D721Med (cell line): ENCODE data around the gene UNC79.
"Not testable (repeated sequence)": the region's sequence is repeated elsewhere in the genome, so short reads cannot be mapped to it uniquely, and the experiment has no call there.

Experiments
- DNase-seq: peaks from one replicate; pipeline ENCODE4 v3.0.0; 2011; ENCODE audit warnings: low spot score; ENCODE audit not compliant: insufficient read length
- FAIRE-seq: peaks from 2 replicates; lab custom pipeline; 2011; peaks lifted over from hg19 to GRCh38; lab: Jason Lieb, UNC
- CTCF ChIP-seq: IDR thresholded peaks from 2 replicates; pipeline ENCODE4 v1.5.1; 2012; ENCODE audit warnings: mild to moderate bottlenecking, control low read depth; ENCODE audit not compliant: insufficient read depth; ENCODE audit errors: missing control alignments

UNC79 gene

GRCh38 chr14:93430315-93431035 is at the start of gene UNC79:
UNC79 (plus strand) TSS chr14:93430939; CDS start chr14:93431030, 91 bp downstream.
- TF ChIP-seq CTCF, result no peak
- FAIRE-seq (no peak), DNase-seq (peak; percentile 47)

GRCh38 chr14:93381644-93382043 is 49.1 kb upstream of the UNC79 start:
- FAIRE-seq, result no peak
- TF ChIP-seq CTCF, result no peak
- DNase-seq, result no peak

GRCh38 chr14:93384256-93384655 is 46.5 kb upstream of the UNC79 start:
- DNase-seq, FAIRE-seq: not testable (repeated sequence)

- FAIRE-seq, result no peak
- DNase-seq, result no peak
- TF ChIP-seq CTCF, result no peak
These were observed 35.5 kb upstream of the UNC79 start for GRCh38 chr14:93395231-93395630.

- no peak for DNase-seq
- FAIRE-seq, result no peak
- TF ChIP-seq CTCF, result no peak
These were observed 34.3 kb upstream of the UNC79 start for GRCh38 chr14:93396456-93396855.

- TF ChIP-seq CTCF, result no peak
- FAIRE-seq, result no peak
- no peak for DNase-seq
These were observed 32.2 kb upstream of the UNC79 start for GRCh38 chr14:93398491-93398890.

- no peak for DNase-seq
- no peak for TF ChIP-seq CTCF
- FAIRE-seq, result no peak
These were observed 27.8 kb upstream of the UNC79 start for GRCh38 chr14:93402951-93403350.
